HG03060 (cell line): ENCODE data around the gene MTCP1.

ENCODE experiments used
- ATAC-seq: cut with Tn5 transposase; IDR thresholded peaks from one replicate; pipeline ENCODE4 v1.9.1; 2021; ENCODE audit warnings: low read depth, moderate number of reproducible peaks; ENCODE audit not compliant: unreplicated experiment

The MTCP1 gene

DNA sequence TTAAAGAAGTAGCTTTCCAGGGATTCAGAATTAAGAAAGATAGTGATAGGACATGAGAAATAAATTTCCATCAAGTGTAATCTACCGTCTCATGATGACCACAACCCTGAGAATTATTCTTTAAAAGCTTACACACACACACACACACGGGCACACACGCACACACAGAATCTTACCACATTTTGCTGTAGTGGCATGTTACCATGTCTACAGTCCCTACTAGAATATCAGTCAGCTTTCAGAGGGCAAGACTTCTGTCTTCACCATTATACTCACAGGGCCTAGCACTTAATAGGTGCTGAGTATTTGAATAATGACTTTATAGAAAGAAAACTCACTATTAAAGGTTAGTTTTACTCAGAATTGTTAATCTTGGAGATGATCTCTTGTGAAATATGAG is 15.4 kb downstream of the MTCP1 start:
- ATAC-seq = no peak

DNA sequence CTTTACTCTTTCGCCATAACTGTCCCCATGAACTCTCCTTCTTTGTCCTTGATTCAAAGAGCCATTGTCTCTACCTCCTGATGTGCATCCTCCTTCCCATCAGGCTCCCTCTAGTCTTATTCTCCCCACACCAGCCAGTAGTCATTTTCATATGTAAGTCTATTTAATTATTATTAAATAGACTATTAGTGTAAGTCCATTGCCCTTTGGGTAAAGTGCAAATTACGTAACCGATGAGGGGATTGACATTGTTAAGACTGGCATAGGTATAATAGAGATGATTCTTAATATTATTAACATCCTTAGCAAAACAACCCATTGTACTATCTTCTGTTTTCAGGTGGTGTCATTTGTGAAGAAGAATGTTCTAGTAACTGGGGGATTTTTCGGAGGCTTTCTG is 16.7 kb downstream of the MTCP1 start:
- no peak for ATAC-seq

DNA sequence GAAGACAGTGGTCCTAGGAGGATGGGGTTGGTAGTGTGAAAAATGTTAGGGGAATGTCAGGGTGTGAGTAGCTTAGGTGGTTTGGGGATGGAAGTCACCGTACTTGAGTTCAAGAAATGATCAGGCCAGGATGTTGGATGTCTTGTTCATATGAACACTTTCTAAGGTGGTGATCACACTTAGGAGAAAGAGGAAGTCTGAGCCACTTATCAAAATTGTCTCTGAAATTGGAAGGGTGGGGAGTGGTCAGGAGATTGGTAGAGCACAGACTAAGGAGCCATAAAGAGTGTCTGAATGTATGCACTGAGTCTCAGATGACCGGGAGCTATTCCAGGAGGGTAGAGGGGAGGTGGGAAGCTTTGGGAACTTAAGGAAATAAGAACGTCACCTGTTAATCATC is 17.3 kb downstream of the MTCP1 start:
- ATAC-seq = no peak

- no peak for ATAC-seq
Measured at GRCh38 chrX:155052738-155053498, 18.0 kb downstream of the MTCP1 start.

DNA sequence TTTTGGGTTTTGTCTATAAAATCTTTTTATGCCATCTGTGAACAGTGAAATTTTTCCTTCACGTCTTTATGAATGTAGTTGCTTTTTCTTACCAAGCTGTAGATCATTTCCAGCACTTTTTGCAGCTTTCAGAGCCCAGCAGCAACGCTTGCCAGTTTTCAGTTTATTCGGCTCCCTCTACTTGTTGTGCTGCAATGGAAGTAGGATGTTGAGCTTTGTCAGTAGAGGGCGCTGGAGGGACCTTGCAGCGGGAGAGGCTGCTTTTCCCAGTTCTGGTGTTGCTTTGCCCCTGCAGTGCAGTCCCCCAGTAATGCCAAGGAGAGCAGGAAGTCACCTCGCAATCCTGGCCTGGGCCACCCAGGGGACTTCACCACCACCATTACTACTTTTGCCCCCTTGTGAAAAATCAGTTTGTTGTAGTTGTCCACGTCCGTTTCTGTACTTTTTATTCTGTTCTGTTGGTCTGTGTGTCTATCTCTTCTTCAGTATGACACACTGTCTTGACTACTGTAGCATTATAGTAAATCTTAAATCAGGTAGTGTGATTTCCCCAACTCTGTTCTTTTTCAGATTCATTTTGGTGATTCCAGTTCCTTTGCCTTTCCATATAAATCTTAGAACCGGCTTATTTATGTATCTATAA is 21.8 kb downstream of the MTCP1 start:
- no peak for ATAC-seq

- no peak for ATAC-seq
Measured at GRCh38 chrX:155046811-155047528, 24.0 kb downstream of the MTCP1 start.

DNA sequence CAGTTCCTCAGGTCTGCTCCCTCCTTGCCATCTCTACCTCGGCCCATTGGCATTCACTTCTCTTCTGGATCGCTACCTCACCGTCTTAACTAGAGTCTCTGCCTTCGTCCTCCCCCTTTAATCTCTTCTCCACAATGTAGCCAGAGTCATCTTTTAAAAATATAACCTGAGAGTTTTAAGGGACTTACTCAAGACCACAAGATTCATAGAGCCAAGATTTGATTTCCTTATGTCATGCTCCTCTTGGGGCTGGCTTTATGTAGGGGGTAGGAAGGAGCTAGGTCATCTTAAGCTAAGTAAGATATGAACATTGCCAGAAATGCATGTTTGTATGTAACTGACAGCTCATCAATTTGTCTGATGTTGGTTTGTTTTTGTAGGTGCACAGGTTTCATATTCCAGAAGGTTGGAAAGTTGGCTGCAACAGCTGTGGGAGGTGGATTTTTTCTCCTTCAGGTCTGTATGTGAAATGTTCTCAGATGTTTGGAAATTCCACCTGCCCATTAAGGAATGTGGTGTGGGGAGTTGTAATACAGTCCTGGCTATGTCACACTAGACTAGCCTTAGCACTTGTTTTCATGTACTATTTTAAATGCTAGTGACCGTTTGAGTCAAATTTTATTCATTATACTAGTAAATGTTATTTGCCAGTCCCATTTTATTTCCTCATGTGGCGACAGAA is 24.7 kb downstream of the MTCP1 start:
- no peak for ATAC-seq

- ATAC-seq = no peak
Measured at GRCh38 chrX:155035688-155036087, 35.2 kb downstream of the MTCP1 start.

GRCh38 chrX:155031657-155032056 is 39.3 kb downstream of the MTCP1 start:
- ATAC-seq = no peak

DNA sequence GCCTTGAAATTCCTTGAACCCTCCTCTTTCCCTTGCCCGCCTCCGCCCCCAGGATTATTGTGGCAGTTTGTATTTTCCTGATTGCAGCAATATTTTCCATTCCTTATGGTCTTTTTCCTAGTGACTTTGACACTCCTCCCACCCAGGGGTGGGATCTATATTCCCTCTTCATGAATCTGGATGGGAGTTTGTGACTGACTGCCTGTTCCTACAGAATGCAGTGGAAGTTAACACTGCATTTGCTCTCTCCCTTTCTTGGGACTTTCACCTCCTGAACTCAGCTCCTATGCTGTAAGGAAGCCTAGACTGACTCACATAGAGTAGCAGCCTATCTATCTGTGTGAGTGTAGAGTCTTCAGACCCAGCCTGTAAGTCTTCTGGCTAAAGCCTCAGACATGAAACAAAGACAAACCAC is 42.1 kb downstream of the MTCP1 start:
- no peak for ATAC-seq

GRCh38 chrX:155028129-155028528 is 42.8 kb downstream of the MTCP1 start:
- ATAC-seq = no peak

DNA sequence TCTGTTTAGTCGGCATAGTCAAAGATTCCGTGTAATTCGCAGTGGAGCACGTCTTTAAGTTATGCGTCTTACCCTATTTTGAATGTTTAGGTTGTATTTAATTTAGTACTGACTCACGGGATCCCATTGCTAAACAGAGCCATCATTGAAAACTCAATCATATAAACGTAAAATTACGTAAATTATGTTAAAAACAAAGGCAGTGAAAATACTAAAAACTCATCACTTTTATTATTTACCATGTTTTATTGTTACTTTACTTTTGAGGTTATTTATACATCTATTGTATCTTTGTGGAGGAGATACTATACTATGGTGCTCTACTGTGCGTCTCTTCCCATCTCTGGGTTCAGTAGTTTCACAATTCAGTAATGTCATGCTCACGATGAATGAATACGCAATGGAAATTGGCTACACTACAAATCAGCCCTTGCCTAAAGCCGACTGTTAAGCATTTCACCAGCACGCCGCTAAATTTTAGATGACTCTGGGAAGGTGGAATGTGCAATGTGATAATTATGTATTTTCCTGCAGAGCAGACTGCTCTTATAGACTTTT is 43.3 kb downstream of the MTCP1 start:
- ATAC-seq = no peak

GRCh38 chrX:155026727-155027508 is 44.0 kb downstream of the MTCP1 start, which contains the start of gene FUNDC2:
FUNDC2 (plus strand) TSS chrX:155026844; CDS start chrX:155026939, 95 bp downstream.
- ATAC-seq = peak; percentile 79

- no peak for ATAC-seq
Measured at GRCh38 chrX:155026420-155026726, 44.6 kb downstream of the MTCP1 start.

DNA sequence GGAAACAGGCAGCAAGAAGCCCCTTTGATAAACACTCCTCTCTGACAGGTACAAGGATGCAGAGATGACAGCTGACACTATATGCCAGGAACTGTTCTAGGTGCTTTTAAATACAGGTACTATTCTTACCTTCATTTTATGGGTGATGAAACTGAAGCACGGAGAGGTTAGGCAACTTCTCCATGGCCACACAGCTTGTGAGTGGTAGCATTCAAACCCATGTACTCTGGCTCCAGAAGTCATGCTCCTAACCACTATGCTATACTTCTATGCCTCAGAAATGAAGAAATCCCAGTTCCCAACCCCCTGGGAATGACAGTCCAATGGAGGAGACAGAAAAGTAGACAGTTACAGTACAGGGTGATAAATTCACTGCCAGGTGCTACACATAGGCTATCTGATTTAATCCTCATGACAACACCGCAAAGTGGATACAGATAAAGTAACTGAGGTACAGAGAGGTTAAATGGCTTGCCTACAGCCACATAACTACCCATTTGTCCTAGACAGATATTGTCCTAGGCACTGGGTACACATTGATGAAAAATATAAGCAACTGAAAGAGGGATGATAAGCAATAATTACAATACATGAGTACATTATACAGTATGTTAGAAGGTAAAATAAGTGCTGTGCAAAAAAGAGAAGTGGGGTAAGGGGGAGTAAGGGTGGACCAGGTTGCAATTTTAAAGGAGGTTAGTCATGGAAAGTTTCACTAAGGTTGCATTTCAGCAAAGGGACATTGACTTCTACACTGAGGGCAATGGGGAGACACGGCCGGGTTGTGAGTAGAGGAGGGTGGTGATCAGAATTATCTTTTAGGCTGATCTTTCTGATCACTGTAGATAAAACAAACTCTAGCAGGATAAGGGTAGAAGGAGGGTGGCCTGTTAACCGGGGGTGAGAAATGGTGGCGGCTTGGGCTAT is 46.8 kb downstream of the MTCP1 start:
- no peak for ATAC-seq

- ATAC-seq = no peak
Measured at GRCh38 chrX:155022585-155022984, 48.4 kb downstream of the MTCP1 start, which contains the start of gene F8. F8 (minus strand) TSS chrX:155022723; CDS start chrX:155022552, 171 bp downstream.

GRCh38 chrX:155020591-155020990 is 50.3 kb downstream of the MTCP1 start:
- no peak for ATAC-seq
